T-helper 17 cell (primary cell): ENCODE results near the gene TSPO. TPM values are rescaled to one million over a fixed set of nuclear protein-coding genes. Genes with fewer than 3 reads are reported as not detected.

Experiments used
- ATAC-seq: fragments of 150-1000 bp; cut with Tn5 transposase; 2 replicates; pipeline ENCODE4 v1.10.0; 2021; ENCODE audit warnings: mild to moderate bottlenecking, moderate library complexity
- DNase-seq, 3 donors: peaks; one replicate each; pipeline versions ENCODE4 v3.0.0 to v3.0.0-alpha.2; 2020 to 2021
- H3K9me3 ChIP-seq: one replicate; pipeline ENCODE4 v1.7.0; 2013; ENCODE audit warnings: low read length, mild to moderate bottlenecking; ENCODE audit not compliant: control insufficient read depth, poor library complexity, severe bottlenecking
- H3K27ac Mint-ChIP-seq: one replicate; pipeline ENCODE4 v1.8.0; 2022; ENCODE audit warnings: mild to moderate bottlenecking, moderate library complexity, mixed read lengths
- H3K27me3 Mint-ChIP-seq: one replicate; pipeline ENCODE4 v1.8.0; 2022; ENCODE audit warnings: mixed read lengths
- H3K36me3 Mint-ChIP-seq: one replicate; pipeline ENCODE4 v1.8.0; 2022; ENCODE audit warnings: low read depth, mixed read lengths
- H3K4me1 Mint-ChIP-seq: one replicate; pipeline ENCODE4 v1.8.0; 2022; ENCODE audit warnings: mild to moderate bottlenecking, mixed read lengths
- H3K4me3 Mint-ChIP-seq: one replicate; pipeline ENCODE4 v1.8.0; 2022; ENCODE audit warnings: mild to moderate bottlenecking, moderate library complexity, mixed read lengths
- total RNA-seq, 4 donors: library from RNA in 2 of 4; stranded (reverse) in 2 of 4; gene quantifications; one replicate each; pipeline ENCODE4 v1.2.3 and lab custom pipeline; 2022 to 2026

TSPO gene
- total RNA-seq, 2 donors from 2014 or later: 74.1 to 89.1 TPM

- ATAC-seq (no peak), DNase-seq (no peak)
- peak overlapping the region; percentile 31 for H3K4me3 Mint-ChIP-seq
- H3K36me3 Mint-ChIP-seq: no peaks in the 10 kb centered on the region
- H3K9me3 ChIP-seq: no peaks in the 10 kb centered on the region
- H3K27me3 Mint-ChIP-seq: no peaks in the 10 kb centered on the region
- peaks cover 10% of the 10 kb centered on the region for H3K4me1 Mint-ChIP-seq
- peak overlapping the region; percentile 24 for H3K27ac Mint-ChIP-seq
Observed at GRCh38 chr22:43207849-43208702, 56.7 kb downstream of the TSPO start.

- no peak for DNase-seq
- no peaks in the 10 kb centered on the region for H3K9me3 ChIP-seq
- Mint-ChIP-seq H3K27me3 (no peaks in the 10 kb centered on the region), H3K4me1 (peaks cover 10% of the 10 kb centered on the region), H3K27ac (no peak overlapping the region), H3K4me3 (no peak overlapping the region), H3K36me3 (no peaks in the 10 kb centered on the region)
- ATAC-seq: no peak
Observed at GRCh38 chr22:43208703-43209522, 57.6 kb downstream of the TSPO start.

- Mint-ChIP-seq H3K36me3 (no peaks in the 10 kb centered on the region), H3K27me3 (no peaks in the 10 kb centered on the region), H3K4me1 (peaks cover 10% of the 10 kb centered on the region), H3K4me3 (no peak overlapping the region), H3K27ac (no peak overlapping the region)
- DNase-seq: no peak
- ATAC-seq: no peak
- no peaks in the 10 kb centered on the region for H3K9me3 ChIP-seq
Observed at GRCh38 chr22:43209523-43209890, 58.1 kb downstream of the TSPO start.

GRCh38 chr22:43209971-43210370 is 58.6 kb downstream of the TSPO start:
- ATAC-seq: no peak
- no peak for DNase-seq
- Mint-ChIP-seq H3K4me3 (no peak overlapping the region), H3K27me3 (no peaks in the 10 kb centered on the region), H3K27ac (no peak overlapping the region), H3K4me1 (peaks cover 10% of the 10 kb centered on the region), H3K36me3 (no peaks in the 10 kb centered on the region)
- H3K9me3 ChIP-seq: no peaks in the 10 kb centered on the region

- peak overlapping the region; percentile 14 for H3K27ac Mint-ChIP-seq
- no peak overlapping the region for H3K4me3 Mint-ChIP-seq
- H3K36me3 Mint-ChIP-seq: peaks cover 3% of the 10 kb centered on the region
- DNase-seq: no peak
- no peaks in the 10 kb centered on the region for H3K27me3 Mint-ChIP-seq
- H3K4me1 Mint-ChIP-seq: peaks cover 10% of the 10 kb centered on the region
- no peaks in the 10 kb centered on the region for H3K9me3 ChIP-seq
- ATAC-seq: no peak
Observed at GRCh38 chr22:43210631-43211515, 59.5 kb downstream of the TSPO start.

GRCh38 chr22:43211941-43212433 is 60.6 kb downstream of the TSPO start:
- Mint-ChIP-seq H3K27me3 (no peaks in the 10 kb centered on the region), H3K27ac (no peak overlapping the region), H3K4me1 (peaks cover 4% of the 10 kb centered on the region), H3K36me3 (peaks cover 3% of the 10 kb centered on the region), H3K4me3 (no peak overlapping the region)
- no peaks in the 10 kb centered on the region for H3K9me3 ChIP-seq
- ATAC-seq: no peak
- no peak for DNase-seq

- H3K9me3 ChIP-seq: no peaks in the 10 kb centered on the region
- Mint-ChIP-seq H3K27ac (no peak overlapping the region), H3K36me3 (peaks cover 3% of the 10 kb centered on the region), H3K4me1 (peaks cover 6% of the 10 kb centered on the region), H3K27me3 (peaks cover 2% of the 10 kb centered on the region), H3K4me3 (no peak overlapping the region)
- no peak for DNase-seq
- ATAC-seq: no peak
Observed at GRCh38 chr22:43212434-43212952, 61.1 kb downstream of the TSPO start.

Other genes starting within 250 kb of the TSPO start
- 10 to 100 TPM; 36.8 to 61.3 TPM for gene PACSIN2, start 136.4 kb upstream of the TSPO start, total RNA-seq
- 1 to 10 TPM; 3.3 to 5.9 TPM for gene TTLL1, start 62.2 kb upstream of the TSPO start, total RNA-seq
- gene BIK, start 40.8 kb upstream of the TSPO start, total RNA-seq: 1 to 10 TPM; 2.3 to 3.8 TPM
- gene MCAT, start 8.2 kb upstream of the TSPO start, total RNA-seq: 10 to 100 TPM; 16.5 to 19.2 TPM
- 10 to 100 TPM; 12.8 to 17.8 TPM for gene TTLL12, start 35.6 kb downstream of the TSPO start, total RNA-seq
- gene SCUBE1, start 191.8 kb downstream of the TSPO start, total RNA-seq: not detected